Neural progenitor cell (in vitro differentiated cells): ENCODE measurements around the gene SPTAN1.

Experiments
- EZH2 ChIP-seq: fragments of 200-600 bp; sonication (generic); IDR thresholded peaks from 2 replicates; pipeline ENCODE4 v1.6.1; 2017; ENCODE audit warnings: antibody characterized with exemption, mild to moderate bottlenecking, moderate library complexity
- EZH2phosphoT487 ChIP-seq: fragments of 200-600 bp; sonication (generic); IDR thresholded peaks from 2 replicates; pipeline ENCODE4 v1.6.1; 2017; ENCODE audit warnings: antibody characterized with exemption
- TF ChIP-seq, protein P1 (sequence below): fragments of 200-600 bp; sonication (generic); IDR thresholded peaks from 2 replicates; pipeline ENCODE4 v1.5.1; 2017; ENCODE audit warnings: antibody characterized with exemption, mild to moderate bottlenecking

DNA sequence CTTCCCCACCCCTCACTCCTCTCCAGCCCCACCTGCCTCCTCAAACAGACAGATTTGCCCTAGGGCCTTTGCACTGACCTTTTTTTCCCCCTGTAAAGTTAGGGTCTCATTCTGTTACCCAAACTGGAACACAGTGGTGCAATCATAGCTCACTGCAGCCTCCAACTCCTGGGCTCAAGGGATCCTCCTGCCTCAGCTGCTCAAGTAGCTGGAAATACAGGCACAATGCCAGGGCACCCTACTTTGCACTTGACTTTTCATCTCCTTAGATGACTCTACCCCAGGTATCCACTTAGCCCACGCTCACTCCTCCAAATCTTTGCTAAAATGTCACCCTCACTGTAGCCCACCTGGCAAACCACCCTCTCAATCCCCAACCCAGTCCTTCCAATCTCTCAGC is 102.1 kb downstream of the SPTAN1 start:
- TF ChIP-seq EZH2 (no peak), EZH2phosphoT487 (no peak)
- TF ChIP-seq, protein P1, sequence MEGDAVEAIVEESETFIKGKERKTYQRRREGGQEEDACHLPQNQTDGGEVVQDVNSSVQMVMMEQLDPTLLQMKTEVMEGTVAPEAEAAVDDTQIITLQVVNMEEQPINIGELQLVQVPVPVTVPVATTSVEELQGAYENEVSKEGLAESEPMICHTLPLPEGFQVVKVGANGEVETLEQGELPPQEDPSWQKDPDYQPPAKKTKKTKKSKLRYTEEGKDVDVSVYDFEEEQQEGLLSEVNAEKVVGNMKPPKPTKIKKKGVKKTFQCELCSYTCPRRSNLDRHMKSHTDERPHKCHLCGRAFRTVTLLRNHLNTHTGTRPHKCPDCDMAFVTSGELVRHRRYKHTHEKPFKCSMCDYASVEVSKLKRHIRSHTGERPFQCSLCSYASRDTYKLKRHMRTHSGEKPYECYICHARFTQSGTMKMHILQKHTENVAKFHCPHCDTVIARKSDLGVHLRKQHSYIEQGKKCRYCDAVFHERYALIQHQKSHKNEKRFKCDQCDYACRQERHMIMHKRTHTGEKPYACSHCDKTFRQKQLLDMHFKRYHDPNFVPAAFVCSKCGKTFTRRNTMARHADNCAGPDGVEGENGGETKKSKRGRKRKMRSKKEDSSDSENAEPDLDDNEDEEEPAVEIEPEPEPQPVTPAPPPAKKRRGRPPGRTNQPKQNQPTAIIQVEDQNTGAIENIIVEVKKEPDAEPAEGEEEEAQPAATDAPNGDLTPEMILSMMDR = no peak
